ELF-1 (cell line): ENCODE data around the gene ABL1.
"Not testable (repeated sequence)": the region's sequence is repeated elsewhere in the genome, so short reads cannot be mapped to it uniquely, and the experiment has no call there.

Source experiments
- DNase-seq: peaks from one replicate; pipeline ENCODE4 v3.0.0-alpha.2; 2016; ENCODE audit warnings: low read depth, low spot score

The ABL1 gene

DNA sequence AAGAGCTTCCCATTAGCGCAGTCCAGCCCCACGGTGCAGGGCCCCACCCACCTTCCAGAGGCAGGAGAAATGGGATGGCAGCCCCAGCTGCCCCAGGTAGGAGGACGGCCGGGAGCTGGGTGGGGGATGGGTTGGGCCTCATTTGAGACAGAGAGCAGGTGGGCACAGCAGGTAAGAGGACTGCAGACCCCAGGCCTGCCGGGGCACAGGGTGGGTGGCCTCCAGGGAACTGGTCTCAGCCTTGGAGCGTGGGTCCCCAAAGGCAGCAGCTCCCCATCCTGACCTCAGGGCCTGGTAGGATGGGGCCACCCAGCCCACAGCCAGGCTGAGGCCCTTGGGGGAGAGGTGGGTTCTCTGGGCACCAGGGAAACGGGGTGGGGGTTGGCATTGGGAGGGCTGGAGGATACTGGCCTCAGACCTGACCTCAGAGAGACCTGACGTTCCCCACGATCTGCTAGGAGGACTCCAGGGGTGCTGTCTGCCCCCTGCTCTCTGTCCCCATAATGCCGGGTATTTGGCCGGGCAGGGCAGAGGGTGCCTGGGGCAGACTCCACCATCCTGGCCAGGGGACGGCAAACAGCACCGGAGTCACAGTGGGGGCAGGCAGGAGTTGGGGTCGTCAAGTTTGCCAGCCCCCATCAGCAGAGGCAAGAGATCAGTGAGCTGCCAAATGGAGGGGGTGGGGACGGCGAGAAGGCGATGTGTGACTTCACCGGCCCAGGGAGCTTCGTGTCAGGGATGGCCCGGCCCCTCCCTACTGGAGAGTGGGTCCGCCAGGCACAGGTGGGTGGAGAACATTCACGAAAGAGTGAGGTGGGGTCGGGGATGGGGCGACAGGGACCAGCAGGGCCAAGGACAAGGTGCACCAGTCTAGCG, 68.4 kb downstream of the ABL1 start:
- DNase-seq, result no peak

DNA sequence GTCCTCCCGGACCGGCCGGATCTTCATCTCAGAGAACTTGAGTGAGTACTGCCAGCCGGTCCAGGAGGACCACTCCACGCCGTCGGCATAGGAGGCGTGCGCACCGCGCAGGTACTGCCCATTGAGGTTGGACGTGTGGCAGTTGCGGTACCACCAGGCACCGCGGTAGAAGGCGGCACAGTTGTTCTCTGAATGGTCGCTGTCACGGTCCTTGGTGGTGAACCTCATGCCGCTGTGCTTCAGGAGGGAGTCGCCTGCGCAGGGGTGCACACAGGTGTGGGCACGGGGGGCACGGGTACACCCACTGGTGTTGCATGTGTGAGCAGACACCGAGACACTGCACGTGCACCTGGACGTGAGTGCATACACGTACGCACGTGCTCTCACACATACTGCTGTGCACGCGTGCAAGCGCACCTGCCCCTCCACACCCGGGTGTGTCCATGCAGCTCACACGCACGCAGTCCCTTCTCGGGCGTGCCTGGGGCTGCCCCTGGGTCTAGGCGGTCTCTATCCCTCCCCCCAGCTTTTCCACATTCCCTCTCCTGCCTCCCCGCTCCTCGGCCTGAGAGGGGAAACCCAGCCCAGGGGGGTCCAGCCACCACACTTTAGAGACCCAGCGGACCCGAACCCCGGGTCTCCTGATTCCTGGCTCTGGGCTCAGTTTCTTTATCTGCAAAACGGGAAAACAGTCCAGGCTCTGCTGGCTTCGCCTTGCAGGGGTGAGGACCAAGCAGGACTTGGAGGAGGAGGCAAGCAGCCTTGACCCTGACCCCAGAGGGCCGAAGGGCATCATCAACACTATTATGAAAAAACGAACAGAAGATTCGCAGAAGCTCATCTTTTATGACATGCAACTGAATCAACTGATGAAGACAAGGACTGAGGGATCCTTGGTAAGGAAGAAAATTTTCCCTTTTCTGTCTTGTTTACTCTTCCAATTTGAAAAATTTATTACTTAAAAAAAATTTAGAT, 69.3 kb downstream of the ABL1 start:
- DNase-seq, result no peak

DNA sequence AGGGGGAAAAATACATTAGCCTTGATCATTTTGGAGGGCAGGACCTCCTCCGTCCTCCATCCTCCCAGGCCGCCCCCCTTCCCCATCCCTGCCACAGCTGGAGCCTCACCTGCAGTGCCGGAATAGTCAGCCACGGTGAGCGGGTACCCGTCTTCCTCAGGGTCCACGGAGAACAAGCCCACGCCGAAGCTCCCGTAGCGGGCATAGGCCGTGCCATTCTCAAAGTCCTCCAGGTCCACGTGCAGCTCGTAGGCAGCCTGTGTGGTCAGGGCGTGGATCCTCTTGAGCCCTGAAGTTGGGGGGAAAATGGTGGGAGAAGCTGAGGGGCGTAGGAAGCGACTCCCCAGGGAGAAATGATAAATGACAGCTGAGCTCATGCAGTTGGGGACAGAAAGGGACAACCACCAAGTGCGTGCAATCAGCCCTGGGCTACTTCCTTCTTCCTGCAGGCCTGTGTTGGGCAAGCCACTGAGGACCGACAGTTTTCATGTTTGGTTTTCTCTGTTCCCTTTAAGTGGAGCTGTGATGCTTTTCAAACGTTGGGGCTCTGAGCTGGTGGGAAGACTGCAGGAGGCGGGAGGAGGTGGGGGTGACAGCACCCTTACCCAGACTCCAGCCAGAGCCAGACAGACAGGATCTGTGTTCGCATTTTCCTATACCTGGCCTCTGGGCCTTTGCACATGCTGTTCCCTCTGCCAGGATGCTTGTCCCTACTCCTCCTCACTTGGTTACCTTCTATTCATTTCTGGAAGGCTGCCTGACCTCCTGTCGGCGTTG, 70.3 kb downstream of the ABL1 start:
- DNase-seq, result no peak

DNA sequence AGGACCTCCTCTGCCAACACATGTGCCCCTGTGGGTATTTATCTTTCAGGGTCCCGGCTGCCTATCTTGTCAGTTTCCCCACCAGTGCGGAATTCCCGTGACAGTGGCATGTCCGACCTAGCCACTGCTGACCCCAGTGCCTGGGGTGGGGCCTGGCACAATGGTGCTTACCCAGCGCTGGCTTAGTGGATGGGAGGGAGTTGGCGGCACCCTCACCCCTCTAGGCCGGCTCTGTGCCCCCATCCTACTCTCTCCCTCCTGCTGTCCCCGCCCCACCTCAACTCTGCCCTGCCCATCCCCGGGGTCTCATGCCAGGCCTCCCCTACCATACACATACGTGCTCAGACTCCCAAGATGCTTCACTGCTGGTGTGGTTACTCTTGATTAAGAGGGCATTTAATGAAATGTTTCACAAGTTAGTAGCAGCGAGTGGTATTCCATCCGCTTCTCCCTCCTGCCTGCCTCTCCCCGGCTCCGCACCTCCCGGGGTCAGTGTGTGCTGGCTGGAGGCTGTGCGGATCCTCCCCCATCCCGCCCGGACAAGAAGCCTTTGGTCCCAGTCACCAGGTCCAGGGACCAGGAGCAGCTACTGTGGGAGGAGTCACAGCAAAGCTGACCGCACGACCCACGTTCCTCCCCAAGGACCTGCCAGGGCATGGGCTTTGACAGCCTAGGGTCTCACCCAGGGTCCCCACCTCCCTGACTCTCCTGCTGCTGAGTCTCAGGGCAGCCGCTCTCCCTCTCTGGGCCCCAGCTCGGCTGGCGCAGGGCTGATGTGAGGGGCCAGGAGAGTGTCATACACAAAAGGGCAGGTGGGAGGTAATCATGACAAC, 71.1 kb downstream of the ABL1 start:
- DNase-seq, result no peak

DNA sequence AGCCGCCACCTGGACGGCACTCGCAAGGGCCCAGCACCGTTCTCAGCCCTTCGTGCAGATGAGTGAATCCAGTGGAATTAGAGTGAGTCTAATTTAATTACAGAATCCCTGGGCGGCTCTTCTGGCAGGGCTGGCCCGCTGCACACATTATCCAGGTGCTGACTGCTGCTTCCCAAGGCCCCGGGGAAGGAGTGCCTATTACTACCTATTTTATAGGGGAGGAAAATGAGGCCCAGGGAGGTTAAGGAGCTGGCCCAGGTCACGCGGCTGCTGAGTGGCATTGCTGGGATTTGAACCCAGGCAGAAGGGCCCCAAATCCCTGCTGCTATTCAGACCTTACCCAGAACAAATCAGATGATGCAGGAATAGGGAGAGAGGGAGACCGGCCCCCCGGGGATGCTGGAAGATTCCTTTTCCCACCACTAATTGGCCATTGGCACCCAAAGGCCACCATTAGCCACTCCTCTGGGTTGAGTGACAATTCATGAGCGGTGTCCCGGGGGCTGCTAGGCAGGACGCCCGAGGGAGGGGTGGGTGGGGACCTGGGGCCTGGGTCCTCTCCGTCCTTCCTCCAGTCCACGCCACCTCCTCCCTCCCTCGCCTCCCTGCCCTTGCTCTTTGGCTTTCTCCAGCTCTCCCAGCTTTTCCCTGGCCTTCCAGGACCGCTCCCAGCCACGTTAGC, 71.8 kb downstream of the ABL1 start:
- DNase-seq, result no peak

DNA sequence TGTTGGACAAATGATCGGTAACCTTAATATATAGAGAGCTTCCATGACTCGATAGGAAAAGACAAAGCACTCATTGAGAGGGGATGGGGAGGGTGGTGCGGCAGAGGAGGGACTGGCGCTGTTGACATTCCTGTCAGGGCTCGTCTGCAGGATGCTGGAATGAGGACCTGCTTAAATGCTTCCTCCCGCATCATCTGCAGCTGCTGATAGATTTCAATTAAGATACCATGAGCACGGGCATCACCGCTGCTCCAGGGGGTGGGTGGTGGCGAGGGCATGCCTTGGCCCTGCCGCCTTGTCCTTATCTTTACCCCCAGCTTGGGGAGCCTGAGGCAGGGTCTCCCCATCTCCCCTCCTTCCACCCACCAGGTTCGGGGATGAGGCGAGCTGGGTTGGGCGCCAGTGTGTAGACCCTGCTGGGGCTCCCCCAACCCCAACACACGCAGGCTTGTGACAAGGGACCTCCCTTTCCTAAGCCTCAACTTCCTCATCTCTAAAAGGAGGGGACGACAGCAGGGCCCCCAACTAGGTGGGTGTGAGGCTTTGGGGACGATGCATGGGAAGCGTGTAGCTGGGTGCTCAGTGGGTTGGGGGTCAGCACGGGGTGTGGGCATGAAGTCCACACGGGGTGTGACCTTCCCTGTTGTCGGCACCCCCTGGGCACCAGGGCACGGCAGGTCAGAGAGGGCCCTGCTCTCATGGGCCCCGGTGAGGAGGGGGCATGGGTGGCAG, 73.3 kb downstream of the ABL1 start:
- no peak for DNase-seq

DNA sequence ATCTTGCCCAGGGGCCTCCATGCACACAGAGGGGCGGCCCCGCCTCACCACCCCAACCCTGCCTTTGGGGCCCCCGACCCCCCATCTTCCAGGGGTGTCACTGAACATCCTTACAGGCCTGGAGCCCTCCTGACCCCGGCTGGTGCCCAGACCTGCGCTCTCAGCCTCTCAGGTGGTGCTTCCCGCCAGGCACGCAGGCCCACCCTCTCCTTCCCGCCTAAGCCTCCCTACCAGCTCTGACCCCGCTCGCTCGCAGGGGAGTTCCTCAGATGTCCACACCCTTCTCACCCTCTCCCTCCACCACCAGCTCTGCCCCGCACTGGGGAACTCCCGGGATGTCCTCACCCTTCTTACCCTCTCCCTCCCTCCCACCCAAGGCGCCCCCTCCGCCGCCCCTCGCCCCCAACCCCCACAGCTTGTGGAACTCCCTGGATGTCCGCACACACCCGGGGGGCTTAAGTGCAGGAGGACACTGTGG, 73.9 kb downstream of the ABL1 start:
- DNase-seq, result no peak

DNA sequence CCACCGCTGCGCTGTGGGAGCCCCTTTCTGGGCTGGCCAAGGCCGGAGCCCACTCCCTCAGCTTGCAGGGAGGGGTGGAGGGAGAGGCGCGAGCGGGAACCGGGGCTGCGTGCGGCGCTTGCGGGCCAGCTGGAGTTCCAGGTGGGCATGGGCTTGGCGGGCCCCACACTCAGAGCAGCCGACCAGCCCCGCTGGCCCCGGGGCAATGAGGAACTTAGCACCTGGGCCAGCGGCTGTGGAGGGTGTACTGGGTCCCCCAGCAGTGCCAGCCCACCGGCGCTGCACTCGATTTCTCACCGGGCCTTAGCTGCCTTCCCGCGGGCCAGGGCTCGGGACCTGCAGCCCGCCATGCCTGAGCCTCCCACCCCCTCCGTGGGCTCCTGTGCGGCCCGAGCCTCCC, 75.0 kb downstream of the ABL1 start:
- not testable (repeated sequence) for DNase-seq

DNA sequence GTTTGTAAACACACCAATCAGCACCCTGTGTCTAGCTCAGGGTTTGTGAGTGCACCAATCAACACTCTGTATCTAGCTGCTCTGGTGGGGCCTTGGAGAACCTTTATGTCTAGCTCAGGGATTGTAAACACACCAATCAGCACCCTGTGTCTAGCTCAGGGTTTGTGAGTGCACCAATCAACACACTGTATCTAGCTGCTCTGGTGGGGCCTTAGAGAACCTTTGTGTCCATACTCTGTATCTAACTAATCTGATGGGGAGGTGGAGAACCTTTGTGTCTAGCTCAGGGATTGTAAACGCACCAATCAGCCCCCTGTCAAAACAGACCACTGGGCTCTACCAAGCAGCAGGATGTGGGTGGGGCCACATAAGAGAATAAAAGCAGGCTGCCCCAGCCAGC, 75.6 kb downstream of the ABL1 start:
- DNase-seq, result not testable (repeated sequence)

DNA sequence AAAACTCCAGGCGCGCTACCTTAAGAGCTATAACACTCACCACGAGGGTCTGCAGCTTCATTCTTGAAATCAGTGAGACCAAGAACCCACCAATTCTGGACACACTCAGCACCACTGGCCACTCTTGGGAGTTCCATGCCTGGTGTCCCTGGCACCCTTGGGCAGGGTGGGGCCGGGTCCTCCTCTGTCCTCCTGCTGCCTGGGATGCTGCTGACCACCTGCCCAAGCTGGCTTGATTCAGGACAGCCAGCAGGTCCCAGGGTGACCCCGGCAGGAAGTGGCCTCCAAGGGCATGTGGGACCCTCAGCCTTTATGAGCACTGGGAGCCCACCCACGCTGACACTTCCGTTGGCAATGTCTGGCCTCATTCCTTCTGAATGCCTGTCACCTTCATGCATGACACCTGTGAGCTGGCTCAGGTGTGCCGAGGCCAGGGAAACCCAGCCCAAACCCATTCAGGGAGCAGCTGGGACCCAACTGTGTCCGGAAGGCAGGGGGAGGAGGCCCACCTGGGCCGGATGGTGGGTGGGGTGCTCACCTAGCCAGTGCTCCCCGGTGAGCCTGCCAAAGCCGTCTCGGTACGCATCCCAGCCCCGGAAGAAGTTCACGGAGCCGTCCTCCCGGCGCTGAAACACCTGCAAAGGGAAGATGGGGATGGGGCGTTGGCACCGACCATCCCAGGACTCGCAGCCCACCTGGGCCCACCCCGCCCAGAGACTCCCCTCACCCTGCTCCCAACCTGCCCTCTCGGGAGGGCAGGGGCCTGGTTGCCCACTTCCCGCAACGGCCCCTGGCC, 76.4 kb downstream of the ABL1 start:
- DNase-seq, result no peak

DNA sequence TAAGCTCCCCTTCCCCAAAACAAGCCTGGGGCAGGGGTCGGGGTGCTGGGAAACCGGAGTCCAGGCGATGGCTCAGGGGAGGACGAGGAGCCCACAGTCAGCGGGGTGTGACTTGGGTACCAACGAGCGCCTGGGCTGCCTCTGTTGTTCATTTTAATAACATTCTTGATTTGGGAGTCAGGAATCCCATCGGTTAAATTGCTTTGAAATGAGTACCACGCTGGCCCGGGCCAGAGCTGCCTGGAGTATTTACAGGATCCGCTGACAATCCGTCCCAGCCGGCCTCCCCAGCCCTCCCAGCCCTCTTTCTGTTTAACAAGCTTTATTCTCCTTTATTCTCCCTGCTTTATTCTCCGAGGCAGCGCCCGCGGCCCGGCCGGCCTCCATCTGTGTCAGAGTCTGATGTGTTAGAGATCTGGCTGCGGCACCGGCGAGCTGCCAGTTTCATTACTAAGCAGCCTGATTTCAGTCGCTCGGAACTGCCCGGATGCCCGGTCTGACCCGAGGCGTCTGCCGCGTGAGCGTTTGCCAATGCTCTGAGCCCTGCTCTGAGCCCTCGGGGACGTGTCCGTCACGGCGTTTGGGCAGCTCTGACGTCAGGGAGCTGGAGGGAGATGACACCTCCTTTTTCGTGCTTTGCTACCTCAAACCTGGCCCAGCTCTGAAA, 78.0 kb downstream of the ABL1 start:
- peak; percentile 63 for DNase-seq

DNA sequence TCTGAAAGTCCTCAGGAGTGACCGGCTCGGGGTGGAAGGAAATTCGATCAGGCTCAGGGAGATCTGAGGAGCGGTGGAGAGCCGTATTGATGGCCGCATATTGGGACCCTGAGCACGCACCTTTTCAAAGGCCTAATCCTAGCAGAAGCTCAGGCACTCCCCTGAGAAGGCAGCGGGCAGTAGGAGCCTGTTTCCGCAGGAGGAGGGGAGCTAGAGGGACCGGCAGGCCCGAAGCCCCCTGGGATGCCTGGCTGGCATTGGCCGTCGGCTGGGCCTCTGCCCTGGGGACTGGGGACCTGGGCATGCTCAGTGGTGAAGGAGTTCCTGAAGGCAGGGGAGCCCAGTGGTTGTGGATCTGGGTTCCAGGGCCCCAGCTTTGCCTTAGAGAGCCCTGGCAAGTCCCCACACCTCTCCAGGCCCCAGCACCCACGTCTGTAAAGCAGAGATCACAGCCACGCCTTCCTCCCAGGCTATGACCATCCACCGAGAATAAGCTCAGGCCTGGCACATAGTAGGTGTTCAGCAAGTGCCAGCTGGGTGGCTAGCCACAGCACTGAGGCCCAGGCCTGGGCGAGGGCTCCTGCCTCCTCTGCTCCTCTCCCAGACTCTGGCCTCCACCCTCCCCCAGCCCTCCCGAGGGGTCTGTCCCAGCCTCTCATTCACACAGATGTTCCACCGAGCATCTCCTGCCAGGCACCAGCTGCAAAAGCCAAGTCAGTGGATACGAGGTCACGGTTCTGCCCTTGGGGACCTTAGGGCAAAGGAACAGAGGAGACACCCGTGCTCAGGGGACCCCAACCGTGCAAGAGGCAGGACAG, 78.8 kb downstream of the ABL1 start:
- DNase-seq, result no peak

DNA sequence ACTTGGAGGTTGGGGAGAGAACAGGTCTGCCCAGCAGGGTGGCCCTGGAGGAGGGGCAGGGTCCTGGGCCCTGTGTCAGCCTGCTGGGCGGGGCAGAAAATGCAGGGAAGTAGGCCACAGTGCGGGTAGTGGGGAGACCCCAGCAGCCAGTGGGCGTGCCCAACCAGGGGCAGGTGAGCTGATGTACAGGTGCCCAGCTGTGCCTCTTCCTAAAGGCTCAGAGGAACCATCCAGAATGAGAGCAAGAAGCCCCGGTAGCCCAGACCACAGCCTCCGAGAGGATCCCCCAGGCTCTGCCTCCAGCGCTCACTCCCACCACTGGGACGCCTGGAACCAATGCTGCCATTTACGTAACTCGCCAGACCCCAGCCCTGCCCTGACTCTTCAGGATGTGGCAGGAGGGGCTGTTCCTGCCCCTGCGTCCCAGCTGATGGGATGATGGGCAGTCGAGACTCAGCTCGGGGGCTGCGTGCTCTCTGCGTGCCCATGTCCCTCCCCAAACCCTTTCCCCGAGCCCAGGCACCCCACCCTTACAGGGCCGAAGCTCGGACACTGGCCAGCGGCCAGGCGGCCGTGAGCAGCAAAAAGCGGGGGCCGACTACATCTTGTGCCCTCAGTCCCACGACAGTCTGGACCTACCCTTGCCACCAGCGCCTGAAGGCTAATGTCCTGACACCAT, 79.5 kb downstream of the ABL1 start:
- DNase-seq, result no peak

DNA sequence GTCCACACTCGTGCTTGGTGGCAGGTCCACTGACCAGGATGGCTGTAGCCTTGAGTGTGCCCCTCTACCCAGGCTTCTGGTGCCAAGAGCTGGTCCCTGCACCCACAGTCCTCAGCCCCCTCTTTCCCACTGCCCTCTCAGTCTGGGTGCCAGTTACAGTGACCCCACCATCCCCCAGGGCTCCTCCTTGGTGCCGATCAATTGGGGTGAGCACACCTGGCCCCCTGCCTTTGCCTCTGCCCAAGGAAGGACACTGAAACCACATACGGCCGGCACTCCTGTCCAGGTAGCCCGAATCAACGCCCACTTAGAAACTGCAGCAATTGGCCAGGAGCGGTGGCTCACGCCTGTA, 80.0 kb downstream of the ABL1 start:
- no peak for DNase-seq

DNA sequence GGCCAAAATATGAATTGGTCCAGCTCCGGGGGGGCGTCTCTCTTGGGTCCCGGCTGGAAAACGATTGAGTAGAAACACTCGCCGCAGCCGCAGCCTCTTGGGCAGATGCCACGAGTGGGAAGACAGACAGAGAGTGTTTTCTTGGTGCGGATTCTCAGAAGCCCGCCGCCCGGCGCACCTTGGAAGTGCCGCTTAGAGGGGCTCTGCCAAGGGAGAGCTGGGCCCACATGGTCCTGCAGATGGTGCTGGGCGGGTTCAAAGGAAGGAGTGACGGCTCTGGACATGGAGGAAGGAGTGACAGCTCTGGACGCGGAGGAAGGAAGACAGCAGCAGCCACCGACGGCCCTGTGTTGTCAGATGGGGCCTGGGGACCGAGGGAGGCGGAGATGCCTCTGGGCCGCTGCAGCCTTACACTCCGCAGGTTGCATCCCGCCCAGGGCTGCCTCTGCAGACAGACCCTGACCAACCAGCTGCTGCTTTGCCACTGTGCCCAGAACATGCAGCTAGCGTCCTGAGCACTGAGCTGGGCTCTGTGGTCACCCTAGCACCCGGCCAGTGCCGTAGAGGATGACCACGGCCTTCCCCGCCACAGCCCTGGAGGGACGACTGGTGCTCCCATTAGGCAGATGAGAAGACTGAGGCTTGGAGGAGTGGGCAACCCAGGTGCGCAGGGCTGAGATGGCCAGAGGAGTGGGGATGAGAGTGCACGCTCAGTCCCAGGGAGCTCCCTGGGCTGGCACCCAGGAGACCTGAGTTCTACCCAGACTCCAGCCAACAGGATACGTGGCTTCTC, 82.3 kb downstream of the ABL1 start:
- no peak for DNase-seq
